Breast epithelium (tissue), 4 donors: ENCODE results near the gene TXNRD1. TPM values are rescaled to one million over a fixed set of nuclear protein-coding genes. Genes with fewer than 3 reads are reported as not detected.

Source experiments
- DNase-seq, 2 donors: peaks; one replicate each; pipeline ENCODE4 v3.0.0-alpha.2; 2019; ENCODE audit warnings: low spot score in 2 of 2
- H3K27ac ChIP-seq, 2 donors: fragments of 200-600 bp; sonication (generic) in 1 of 2; one replicate each; pipeline ENCODE4 v1.5.1; 2016 to 2019; ENCODE audit warnings: mild to moderate bottlenecking in 1 of 2
- H3K27me3 ChIP-seq, 2 donors: fragments of 200-600 bp; sonication (generic) in 1 of 2; one replicate each; pipeline versions ENCODE4 v1.5.1 to v1.6.0; 2017 to 2019; ENCODE audit warnings: control low read depth in 1 of 2, mild to moderate bottlenecking in 1 of 2
- H3K36me3 ChIP-seq: fragments of 200-600 bp; one replicate; pipeline ENCODE4 v1.5.1; 2019
- H3K4me1 ChIP-seq, 2 donors: fragments of 200-600 bp; sonication (generic); one replicate each; pipeline ENCODE4 v1.5.1; 2016 to 2019; ENCODE audit warnings: control low read depth in 1 of 2
- H3K4me3 ChIP-seq, 3 donors: fragments of 200-600 bp; sonication (generic); 1 replicate in 2 of 3; 2 replicates in 1 of 3; pipeline ENCODE4 v1.5.1; 2016 to 2019; ENCODE audit warnings: mild to moderate bottlenecking in 3 of 3, moderate library complexity in 2 of 3
- H3K9me3 ChIP-seq, 2 donors: fragments of 200-600 bp; sonication (generic) in 1 of 2; one replicate each; pipeline ENCODE4 v1.5.1; 2016 to 2019; ENCODE audit warnings: control low read depth in 1 of 2
- POLR2A ChIP-seq: fragments of 450-650 bp; IDR thresholded peaks from one replicate; pipeline ENCODE4 v1.6.1; 2016; ENCODE audit warnings: antibody characterized with exemption, mild to moderate bottlenecking, moderate library complexity
- POLR2AphosphoS5 ChIP-seq, 3 donors: sonication (generic); formaldehyde crosslinking; IDR thresholded peaks; one replicate each; pipeline ENCODE4 v1.6.1; 2017; ENCODE audit warnings: antibody characterized with exemption in 3 of 3
- intact Hi-C: fragments of 100-400 bp; cut with DNase I; formaldehyde crosslinking; loops from one replicate; pipeline ENCODE4 v1.15.1; 2023; ENCODE audit warnings: low total_unique reads
- total RNA-seq, 3 donors: library from RNA; depleted of rRNA; stranded (reverse); fragments of >200 nt; gene quantifications; one replicate each; pipeline ENCODE4 v1.1.0, GENCODE V29; 2016
- TF ChIP-seq, protein P1 (sequence below), 3 donors: fragments of 450-650 bp; IDR thresholded peaks; one replicate each; pipeline ENCODE4 v1.5.1; 2016 to 2017; ENCODE audit warnings: antibody characterized with exemption in 3 of 3, mild to moderate bottlenecking in 3 of 3, moderate library complexity in 3 of 3

Gene TXNRD1
- total RNA-seq, 3 donors from 2014 or later: 60.2 to 137 (median 103) TPM

DNA sequence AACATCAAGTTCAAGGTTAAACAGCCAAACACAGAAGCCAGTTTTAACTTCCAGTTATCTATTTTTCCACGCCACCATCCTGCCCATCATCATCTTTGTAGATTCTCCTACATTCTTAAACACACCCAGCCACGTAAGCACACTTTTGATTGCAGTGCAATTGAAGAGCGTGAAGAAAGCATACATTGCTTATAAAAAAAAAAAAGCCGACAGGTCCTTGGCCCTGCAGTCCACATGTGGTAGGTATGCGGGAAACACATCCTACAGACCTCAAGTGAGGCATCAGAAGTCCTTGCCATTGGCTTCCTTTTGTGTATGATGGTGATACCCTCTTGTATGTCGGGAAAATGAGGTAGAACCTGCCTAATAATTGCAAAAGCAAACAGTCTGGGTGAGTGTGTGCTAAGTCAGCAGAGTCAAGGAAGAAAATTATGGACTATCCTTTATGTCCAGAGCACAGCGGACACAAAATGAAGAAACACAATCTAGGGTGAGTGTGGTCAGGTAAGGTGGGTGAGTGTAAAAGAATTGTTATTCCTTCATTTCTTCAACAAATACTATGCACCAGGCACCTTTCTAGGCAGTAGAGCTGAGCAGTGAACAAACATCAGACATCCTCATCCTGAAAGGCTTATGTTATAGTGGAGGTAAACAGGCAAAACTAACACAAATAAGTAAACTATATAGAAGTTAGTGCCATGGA, 139.4 kb downstream of the TXNRD1 start:
- Histone ChIP-seq H3K27ac (no peak overlapping the region), H3K9me3 (no peaks in the 10 kb centered on the region), H3K36me3 (no peaks in the 10 kb centered on the region), H3K27me3 (no peaks in the 10 kb centered on the region), H3K4me3 (no peak overlapping the region), H3K4me1 (no peaks in the 10 kb centered on the region)
- intact Hi-C loops: loop anchor here (5.0 kb wide), 1 partner anchor 153 kb away; no protein-coding TSS in a partner anchor
- TF ChIP-seq, protein P1, sequence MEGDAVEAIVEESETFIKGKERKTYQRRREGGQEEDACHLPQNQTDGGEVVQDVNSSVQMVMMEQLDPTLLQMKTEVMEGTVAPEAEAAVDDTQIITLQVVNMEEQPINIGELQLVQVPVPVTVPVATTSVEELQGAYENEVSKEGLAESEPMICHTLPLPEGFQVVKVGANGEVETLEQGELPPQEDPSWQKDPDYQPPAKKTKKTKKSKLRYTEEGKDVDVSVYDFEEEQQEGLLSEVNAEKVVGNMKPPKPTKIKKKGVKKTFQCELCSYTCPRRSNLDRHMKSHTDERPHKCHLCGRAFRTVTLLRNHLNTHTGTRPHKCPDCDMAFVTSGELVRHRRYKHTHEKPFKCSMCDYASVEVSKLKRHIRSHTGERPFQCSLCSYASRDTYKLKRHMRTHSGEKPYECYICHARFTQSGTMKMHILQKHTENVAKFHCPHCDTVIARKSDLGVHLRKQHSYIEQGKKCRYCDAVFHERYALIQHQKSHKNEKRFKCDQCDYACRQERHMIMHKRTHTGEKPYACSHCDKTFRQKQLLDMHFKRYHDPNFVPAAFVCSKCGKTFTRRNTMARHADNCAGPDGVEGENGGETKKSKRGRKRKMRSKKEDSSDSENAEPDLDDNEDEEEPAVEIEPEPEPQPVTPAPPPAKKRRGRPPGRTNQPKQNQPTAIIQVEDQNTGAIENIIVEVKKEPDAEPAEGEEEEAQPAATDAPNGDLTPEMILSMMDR (IDR thresholded peaks at IDR 0.05): no peak
- TF ChIP-seq POLR2AphosphoS5 (IDR thresholded peaks at IDR 0.05): no peak
- TF ChIP-seq POLR2A: no peak
- DNase-seq: no peak

GRCh38 chr12:104355630-104356029, 140.1 kb downstream of the TXNRD1 start:
- no peak overlapping the region for H3K4me3 ChIP-seq
- no peak for DNase-seq
- no peaks in the 10 kb centered on the region for H3K4me1 ChIP-seq
- H3K27me3 ChIP-seq: no peaks in the 10 kb centered on the region
- intact Hi-C loops: loop anchor here (5.0 kb wide), 1 partner anchor 153 kb away; no protein-coding TSS in a partner anchor
- no peaks in the 10 kb centered on the region for H3K36me3 ChIP-seq
- H3K27ac ChIP-seq: no peak overlapping the region
- H3K9me3 ChIP-seq: peaks cover 0 to 4% of the 10 kb centered on the region in 2 donors
- TF ChIP-seq, protein P1 (IDR thresholded peaks at IDR 0.05): no peak
- TF ChIP-seq POLR2A (no peak), POLR2AphosphoS5 (IDR thresholded peaks at IDR 0.05) (no peak)

DNA sequence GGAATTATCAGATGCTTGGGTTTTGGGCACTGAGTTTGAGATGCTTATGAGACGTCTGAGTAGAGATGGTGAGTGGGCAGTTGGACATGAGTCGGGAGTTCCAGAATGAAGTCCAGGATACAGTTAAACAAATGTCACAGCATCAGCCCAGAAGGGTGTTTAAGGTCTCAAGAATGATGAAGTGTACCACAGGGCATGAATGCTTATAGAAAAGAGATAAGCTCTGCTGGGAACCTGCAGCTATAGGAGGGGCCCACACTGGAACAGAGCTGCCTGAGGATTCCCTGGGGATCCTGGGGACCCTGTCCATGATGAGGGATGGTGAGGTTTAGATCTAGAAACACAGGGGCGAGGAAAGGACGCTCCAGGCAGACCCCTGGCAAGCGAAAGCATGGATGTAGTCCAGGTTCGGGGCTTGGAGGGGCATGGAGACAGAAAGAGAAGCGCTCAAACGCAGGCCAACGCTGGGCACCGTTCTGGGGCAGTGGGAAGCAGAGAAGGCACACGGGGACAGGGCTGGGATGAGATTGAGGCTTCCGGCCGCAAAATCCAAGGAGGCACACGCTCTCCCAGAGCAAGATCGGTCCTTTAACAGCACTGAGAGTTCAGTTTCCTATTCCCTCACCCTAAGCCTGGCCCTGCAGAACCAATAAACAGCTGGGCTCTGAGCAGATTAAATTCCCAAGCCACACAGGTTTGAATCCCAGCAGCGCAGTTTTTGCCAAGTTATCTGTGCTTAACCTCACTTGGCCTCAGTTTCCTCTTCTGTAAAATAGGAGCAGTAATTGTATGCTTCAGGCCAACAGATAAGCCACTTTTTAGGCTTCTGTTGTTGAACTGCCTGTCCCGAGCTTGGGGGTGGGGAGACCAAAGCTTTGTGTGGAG, 140.9 kb downstream of the TXNRD1 start:
- H3K9me3 ChIP-seq: peaks cover 0 to 4% of the 10 kb centered on the region in 2 donors
- TF ChIP-seq POLR2A: no peak
- TF ChIP-seq, protein P1 (IDR thresholded peaks at IDR 0.05): no peak
- TF ChIP-seq POLR2AphosphoS5 (IDR thresholded peaks at IDR 0.05): no peak
- no peaks in the 10 kb centered on the region for H3K36me3 ChIP-seq
- no peak overlapping the region for H3K27ac ChIP-seq
- intact Hi-C loops: loop anchor here (5.0 kb wide), 1 partner anchor 154 kb away; no protein-coding TSS in a partner anchor
- H3K27me3 ChIP-seq: no peaks in the 10 kb centered on the region
- no peaks in the 10 kb centered on the region for H3K4me1 ChIP-seq
- no peak overlapping the region for H3K4me3 ChIP-seq
- DNase-seq: no peak

GRCh38 chr12:104357421-104357952, 141.9 kb downstream of the TXNRD1 start:
- Histone ChIP-seq H3K9me3 (peaks cover 0 to 4% of the 10 kb centered on the region in 2 donors), H3K4me3 (no peak overlapping the region), H3K27me3 (no peaks in the 10 kb centered on the region), H3K27ac (no peak overlapping the region), H3K36me3 (no peaks in the 10 kb centered on the region), H3K4me1 (no peaks in the 10 kb centered on the region)
- TF ChIP-seq, protein P1 (IDR thresholded peaks at IDR 0.05): no peak
- TF ChIP-seq POLR2AphosphoS5 (IDR thresholded peaks at IDR 0.05): no peak
- TF ChIP-seq POLR2A: no peak
- intact Hi-C loops: loop anchor here (5.0 kb wide), 1 partner anchor 155 kb away; no protein-coding TSS in a partner anchor
- DNase-seq: no peak
